ENCODE results near the gene FIGN.

FIGN gene

GRCh38 chr2:163703386-163703785 lies 32.4 kb downstream of the FIGN start:
- Mint-ChIP-seq H3K27me3 (ENCODE audit: low read depth) (no peaks in the 10 kb centered on the region), H3K4me1 (ENCODE audit: low read depth) (no peaks in the 10 kb centered on the region), H3K9me3 (no peaks in the 10 kb centered on the region), H3K4me3 (no peak overlapping the region), H3K27ac (no peak overlapping the region), H3K36me3 (ENCODE audit: low read depth) (no peaks in the 10 kb centered on the region)

- Mint-ChIP-seq H3K4me3 (no peak overlapping the region), H3K27ac (no peak overlapping the region), H3K27me3 (ENCODE audit: low read depth) (no peaks in the 10 kb centered on the region), H3K9me3 (no peaks in the 10 kb centered on the region), H3K36me3 (ENCODE audit: low read depth) (no peaks in the 10 kb centered on the region), H3K4me1 (ENCODE audit: low read depth) (no peaks in the 10 kb centered on the region)
Observed at GRCh38 chr2:163701399-163702195, 34.2 kb downstream of the FIGN start.

- no peaks in the 10 kb centered on the region for H3K36me3 Mint-ChIP-seq (ENCODE audit: low read depth)
- H3K4me3 Mint-ChIP-seq = no peak overlapping the region
- no peak overlapping the region for H3K27ac Mint-ChIP-seq
- no peaks in the 10 kb centered on the region for H3K9me3 Mint-ChIP-seq
- H3K4me1 Mint-ChIP-seq (ENCODE audit: low read depth) = no peaks in the 10 kb centered on the region
- no peaks in the 10 kb centered on the region for H3K27me3 Mint-ChIP-seq (ENCODE audit: low read depth)
Observed at GRCh38 chr2:163698857-163699256, 37.0 kb downstream of the FIGN start.

- Mint-ChIP-seq H3K4me1 (ENCODE audit: low read depth) (no peaks in the 10 kb centered on the region), H3K36me3 (ENCODE audit: low read depth) (no peaks in the 10 kb centered on the region), H3K27me3 (ENCODE audit: low read depth) (no peaks in the 10 kb centered on the region), H3K27ac (no peak overlapping the region), H3K4me3 (no peak overlapping the region), H3K9me3 (no peaks in the 10 kb centered on the region)
Observed at GRCh38 chr2:163697846-163698637, 37.8 kb downstream of the FIGN start.

GRCh38 chr2:163697429-163697828 lies 38.4 kb downstream of the FIGN start:
- H3K4me3 Mint-ChIP-seq = no peak overlapping the region
- no peaks in the 10 kb centered on the region for H3K9me3 Mint-ChIP-seq
- no peaks in the 10 kb centered on the region for H3K4me1 Mint-ChIP-seq (ENCODE audit: low read depth)
- no peak overlapping the region for H3K27ac Mint-ChIP-seq
- no peaks in the 10 kb centered on the region for H3K36me3 Mint-ChIP-seq (ENCODE audit: low read depth)
- H3K27me3 Mint-ChIP-seq (ENCODE audit: low read depth) = no peaks in the 10 kb centered on the region

- H3K27ac Mint-ChIP-seq = no peak overlapping the region
- no peaks in the 10 kb centered on the region for H3K4me1 Mint-ChIP-seq (ENCODE audit: low read depth)
- H3K36me3 Mint-ChIP-seq (ENCODE audit: low read depth) = no peaks in the 10 kb centered on the region
- no peak overlapping the region for H3K4me3 Mint-ChIP-seq
- no peaks in the 10 kb centered on the region for H3K27me3 Mint-ChIP-seq (ENCODE audit: low read depth)
- no peaks in the 10 kb centered on the region for H3K9me3 Mint-ChIP-seq
Observed at GRCh38 chr2:163693484-163693883, 42.3 kb downstream of the FIGN start.

GRCh38 chr2:163692611-163693482 lies 43.0 kb downstream of the FIGN start:
- Mint-ChIP-seq H3K4me3 (no peak overlapping the region), H3K27ac (no peak overlapping the region), H3K27me3 (ENCODE audit: low read depth) (no peaks in the 10 kb centered on the region), H3K36me3 (ENCODE audit: low read depth) (no peaks in the 10 kb centered on the region), H3K9me3 (no peaks in the 10 kb centered on the region), H3K4me1 (ENCODE audit: low read depth) (no peaks in the 10 kb centered on the region)

DNA sequence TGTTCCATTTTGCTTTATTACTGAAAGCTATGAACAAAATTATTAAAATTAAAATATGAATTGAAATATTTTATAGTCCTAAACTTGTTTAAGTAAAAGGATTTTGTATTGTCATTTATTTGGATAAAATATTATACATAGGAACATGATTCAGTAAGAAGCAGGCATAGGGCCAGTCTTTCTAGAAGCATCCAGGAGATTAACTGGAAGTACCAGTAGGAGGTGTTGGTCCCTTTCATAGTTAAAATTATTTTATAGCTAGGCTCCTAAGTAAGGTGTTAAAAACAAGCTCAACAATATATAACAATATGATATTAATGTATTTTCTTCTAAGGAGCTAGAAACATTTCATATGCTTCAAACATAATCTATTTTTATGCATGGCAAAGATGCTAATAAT lies 43.7 kb downstream of the FIGN start:
- Mint-ChIP-seq H3K36me3 (ENCODE audit: low read depth) (no peaks in the 10 kb centered on the region), H3K9me3 (no peaks in the 10 kb centered on the region), H3K27me3 (ENCODE audit: low read depth) (no peaks in the 10 kb centered on the region), H3K4me3 (no peak overlapping the region), H3K27ac (no peak overlapping the region), H3K4me1 (ENCODE audit: low read depth) (no peaks in the 10 kb centered on the region)

GRCh38 chr2:163690896-163691295 lies 44.9 kb downstream of the FIGN start:
- Mint-ChIP-seq H3K4me1 (ENCODE audit: low read depth) (no peaks in the 10 kb centered on the region), H3K27ac (no peak overlapping the region), H3K4me3 (no peak overlapping the region), H3K9me3 (no peaks in the 10 kb centered on the region), H3K36me3 (ENCODE audit: low read depth) (no peaks in the 10 kb centered on the region), H3K27me3 (ENCODE audit: low read depth) (no peaks in the 10 kb centered on the region)

- Mint-ChIP-seq H3K4me1 (ENCODE audit: low read depth) (no peaks in the 10 kb centered on the region), H3K27ac (no peak overlapping the region), H3K9me3 (no peaks in the 10 kb centered on the region), H3K4me3 (no peak overlapping the region), H3K36me3 (ENCODE audit: low read depth) (no peaks in the 10 kb centered on the region), H3K27me3 (ENCODE audit: low read depth) (no peaks in the 10 kb centered on the region)
Observed at GRCh38 chr2:163687217-163687616, 48.6 kb downstream of the FIGN start.

GRCh38 chr2:163686289-163686688 lies 49.5 kb downstream of the FIGN start:
- no peak overlapping the region for H3K27ac Mint-ChIP-seq
- H3K4me1 Mint-ChIP-seq (ENCODE audit: low read depth) = no peaks in the 10 kb centered on the region
- H3K4me3 Mint-ChIP-seq = no peak overlapping the region
- no peaks in the 10 kb centered on the region for H3K36me3 Mint-ChIP-seq (ENCODE audit: low read depth)
- no peaks in the 10 kb centered on the region for H3K27me3 Mint-ChIP-seq (ENCODE audit: low read depth)
- no peaks in the 10 kb centered on the region for H3K9me3 Mint-ChIP-seq

DNA sequence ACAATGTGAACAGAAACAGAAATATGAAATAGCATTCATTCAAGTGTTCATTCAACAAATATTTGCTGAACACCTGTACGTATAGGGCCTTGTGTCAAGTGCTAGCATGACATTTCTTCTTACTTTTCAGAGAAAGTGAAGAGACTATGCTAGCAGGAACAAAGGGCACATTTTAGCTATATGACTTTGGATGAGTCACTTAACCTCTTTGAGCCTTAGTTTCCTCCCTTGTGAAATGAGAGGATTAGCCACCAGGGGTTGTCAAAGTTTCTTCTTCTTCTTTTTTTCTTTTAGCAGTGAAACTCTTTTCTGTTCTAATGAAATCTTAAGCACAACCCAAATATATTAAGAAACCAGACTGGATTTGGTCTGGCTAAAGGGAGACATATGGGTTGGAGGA lies 53.1 kb downstream of the FIGN start:
- H3K27ac Mint-ChIP-seq = no peak overlapping the region
- H3K36me3 Mint-ChIP-seq (ENCODE audit: low read depth) = no peaks in the 10 kb centered on the region
- no peaks in the 10 kb centered on the region for H3K4me1 Mint-ChIP-seq (ENCODE audit: low read depth)
- no peak overlapping the region for H3K4me3 Mint-ChIP-seq
- no peaks in the 10 kb centered on the region for H3K9me3 Mint-ChIP-seq
- no peaks in the 10 kb centered on the region for H3K27me3 Mint-ChIP-seq (ENCODE audit: low read depth)

- no peaks in the 10 kb centered on the region for H3K27me3 Mint-ChIP-seq (ENCODE audit: low read depth)
- no peaks in the 10 kb centered on the region for H3K4me1 Mint-ChIP-seq (ENCODE audit: low read depth)
- no peaks in the 10 kb centered on the region for H3K9me3 Mint-ChIP-seq
- H3K27ac Mint-ChIP-seq = no peak overlapping the region
- H3K36me3 Mint-ChIP-seq (ENCODE audit: low read depth) = no peaks in the 10 kb centered on the region
- no peak overlapping the region for H3K4me3 Mint-ChIP-seq
Observed at GRCh38 chr2:163681745-163682144, 54.1 kb downstream of the FIGN start.

DNA sequence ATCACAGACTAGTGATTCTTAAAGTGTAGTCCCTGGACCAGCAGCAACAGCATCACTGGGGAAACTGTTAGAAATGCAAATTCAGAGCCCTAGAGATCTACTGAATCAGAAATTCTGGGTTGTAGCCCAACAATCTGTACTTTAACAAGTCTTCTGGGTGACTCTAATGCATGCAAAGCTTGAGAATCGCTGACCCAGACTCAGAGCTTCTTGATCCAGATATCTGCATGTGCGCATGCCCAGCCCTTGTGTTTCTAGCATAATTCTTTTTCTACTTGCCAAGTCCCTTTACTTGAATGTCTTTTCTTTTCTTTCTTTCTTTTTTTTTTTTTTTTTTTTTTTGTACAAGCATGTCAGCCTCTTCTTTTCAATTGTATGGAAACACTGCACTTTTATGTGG lies 60.4 kb downstream of the FIGN start:
- Mint-ChIP-seq H3K27me3 (ENCODE audit: low read depth) (no peaks in the 10 kb centered on the region), H3K9me3 (no peaks in the 10 kb centered on the region), H3K4me3 (no peak overlapping the region), H3K4me1 (ENCODE audit: low read depth) (no peaks in the 10 kb centered on the region), H3K36me3 (ENCODE audit: low read depth) (no peaks in the 10 kb centered on the region), H3K27ac (no peak overlapping the region)

All from T-helper 1 cell treated with Interleukin-12 subunit alpha and Interleukin-12 subunit beta and Interleukin-4 antibody, amounts not matched to agents 30 μg/mL and 1 μg/mL, for 36 hours (primary cell).